Measurements from ENCODE around the gene TMPRSS6.

Gene TMPRSS6

GRCh38 chr22:37049224-37049623 lies 60.3 kb downstream of the TMPRSS6 start:
- no peak for TF ChIP-seq CTCF (IDR thresholded peaks at IDR 0.05; ENCODE audit: low read depth, low read length)
- no peaks in the 10 kb centered on the region; the same call in 1 of the 2 replicates for H3K36me3 ChIP-seq
- no peak for DNase-seq
- H3K4me3 ChIP-seq (ENCODE audit: low read depth, low read length), result no peak overlapping the region
- H3K4me1 ChIP-seq, result peaks cover 5% of the 10 kb centered on the region
- no peaks in the 10 kb centered on the region for H3K27me3 ChIP-seq
- H3K9me3 ChIP-seq, result no peaks in the 10 kb centered on the region

- H3K27me3 ChIP-seq, result no peaks in the 10 kb centered on the region
Measured at GRCh38 chr22:37048133-37048532, 61.4 kb downstream of the TMPRSS6 start.

GRCh38 chr22:37047006-37047405 lies 62.5 kb downstream of the TMPRSS6 start:
- no peaks in the 10 kb centered on the region for H3K9me3 ChIP-seq
- H3K4me1 ChIP-seq, result peaks cover 4% of the 10 kb centered on the region
- no peak for TF ChIP-seq CTCF (IDR thresholded peaks at IDR 0.05; ENCODE audit: low read depth, low read length)
- H3K4me3 ChIP-seq (ENCODE audit: low read depth, low read length), result no peak overlapping the region
- DNase-seq, result no peak
- H3K27me3 ChIP-seq, result no peaks in the 10 kb centered on the region
- H3K36me3 ChIP-seq, result no peaks in the 10 kb centered on the region

More at GRCh38 chr22:37048133-37048532, 61.4 kb downstream of the TMPRSS6 start:
- no peak for DNase-seq
- peaks cover 4% of the 10 kb centered on the region for H3K4me1 ChIP-seq
- no peak overlapping the region for H3K4me3 ChIP-seq (ENCODE audit: low read depth, low read length)
- no peaks in the 10 kb centered on the region for H3K9me3 ChIP-seq
- TF ChIP-seq CTCF (IDR thresholded peaks at IDR 0.05; ENCODE audit: low read depth, low read length), result no peak
- no peaks in the 10 kb centered on the region; the same call in 1 of the 2 replicates for H3K36me3 ChIP-seq

GRCh38 chr22:37046589-37046988 lies 62.9 kb downstream of the TMPRSS6 start:
- H3K4me1 ChIP-seq, result peaks cover 4% of the 10 kb centered on the region
- no peak overlapping the region for H3K4me3 ChIP-seq (ENCODE audit: low read depth, low read length)
- no peaks in the 10 kb centered on the region for H3K36me3 ChIP-seq
- no peaks in the 10 kb centered on the region for H3K9me3 ChIP-seq
- H3K27me3 ChIP-seq, result no peaks in the 10 kb centered on the region
- no peak for TF ChIP-seq CTCF (IDR thresholded peaks at IDR 0.05; ENCODE audit: low read depth, low read length)
- no peak for DNase-seq

GRCh38 chr22:37045958-37046357 lies 63.6 kb downstream of the TMPRSS6 start:
- Histone ChIP-seq H3K9me3 (no peaks in the 10 kb centered on the region), H3K4me3 (ENCODE audit: low read depth, low read length) (no peak overlapping the region), H3K4me1 (peaks cover 4% of the 10 kb centered on the region), H3K27me3 (no peaks in the 10 kb centered on the region), H3K36me3 (no peaks in the 10 kb centered on the region)
- no peak for DNase-seq
- TF ChIP-seq CTCF (IDR thresholded peaks at IDR 0.05; ENCODE audit: low read depth, low read length), result peak; percentile 76

- no peak for DNase-seq
- Histone ChIP-seq H3K36me3 (no peaks in the 10 kb centered on the region), H3K4me1 (peaks cover 9% of the 10 kb centered on the region), H3K9me3 (no peaks in the 10 kb centered on the region), H3K4me3 (ENCODE audit: low read depth, low read length) (no peak overlapping the region), H3K27me3 (no peaks in the 10 kb centered on the region)
- TF ChIP-seq CTCF (IDR thresholded peaks at IDR 0.05; ENCODE audit: low read depth, low read length), result no peak
Measured at GRCh38 chr22:37044634-37045625, 64.6 kb downstream of the TMPRSS6 start.

Data from BE2C (cell line).